GM18519 (cell line): ENCODE measurements around the gene HASPIN.
"Not testable (repeated sequence)": the region's sequence is repeated elsewhere in the genome, so short reads cannot be mapped to it uniquely, and the experiment has no call there.

Experiments
- ATAC-seq: cut with Tn5 transposase; IDR thresholded peaks from one replicate; pipeline ENCODE4 v1.9.1; 2021; ENCODE audit warnings: mild to moderate bottlenecking, moderate library complexity; ENCODE audit not compliant: unreplicated experiment, low FRiP score

Gene HASPIN

GRCh38 chr17:3695723-3696411, 27.8 kb upstream of the HASPIN start, which contains the start of gene P2RX5:
Gene P2RX5 (minus strand): TSS chr17:3696155. CDS start chr17:3696005, 150 bp downstream.
- ATAC-seq: no peak

- ATAC-seq: no peak
These were observed 26.6 kb upstream of the HASPIN start for GRCh38 chr17:3697103-3697476.

- no peak for ATAC-seq
These were observed 25.6 kb upstream of the HASPIN start for GRCh38 chr17:3698139-3698538.

- ATAC-seq: no peak
These were observed 23.8 kb upstream of the HASPIN start for GRCh38 chr17:3699951-3700350.

- ATAC-seq: not testable (repeated sequence)
These were observed 21.6 kb upstream of the HASPIN start for GRCh38 chr17:3702041-3702539.

- ATAC-seq: no peak
These were observed 18.6 kb upstream of the HASPIN start for GRCh38 chr17:3704931-3705717.

GRCh38 chr17:3705718-3705984, 18.1 kb upstream of the HASPIN start:
- not testable (repeated sequence) for ATAC-seq

GRCh38 chr17:3708366-3708765, 15.3 kb upstream of the HASPIN start:
- ATAC-seq: no peak

- ATAC-seq: peak; percentile 90
These were observed 12.7 kb upstream of the HASPIN start for GRCh38 chr17:3710951-3711383.

GRCh38 chr17:3712811-3713463, 10.8 kb upstream of the HASPIN start:
- ATAC-seq: no peak

GRCh38 chr17:3715296-3715695, 8.4 kb upstream of the HASPIN start:
- ATAC-seq: no peak

GRCh38 chr17:3718201-3718600, 5.5 kb upstream of the HASPIN start:
- no peak for ATAC-seq

- no peak for ATAC-seq
These were observed 4.4 kb upstream of the HASPIN start for GRCh38 chr17:3719265-3719664.

- no peak for ATAC-seq
These were observed 987 bp upstream of the HASPIN start for GRCh38 chr17:3722716-3723115.

GRCh38 chr17:3723188-3723555, 531 bp upstream of the HASPIN start:
- no peak for ATAC-seq

- no peak for ATAC-seq
These were observed 825 bp downstream of the HASPIN start for GRCh38 chr17:3724378-3725077.

- ATAC-seq: no peak
These were observed 3.3 kb downstream of the HASPIN start for GRCh38 chr17:3727041-3727440.

GRCh38 chr17:3728099-3728498, 4.4 kb downstream of the HASPIN start:
- not testable (repeated sequence) for ATAC-seq

GRCh38 chr17:3729881-3730280, 6.2 kb downstream of the HASPIN start:
- ATAC-seq: no peak

- ATAC-seq: no peak
These were observed 7.3 kb downstream of the HASPIN start for GRCh38 chr17:3730881-3731429.

- no peak for ATAC-seq
These were observed 8.5 kb downstream of the HASPIN start for GRCh38 chr17:3732210-3732621.
